Stomach smooth muscle (tissue), 2 donors: Measurements from ENCODE around the gene THBS4.
A peak's percentile ranks its signal among the peaks of the same experiment; 100 is the strongest.

Source experiments
- H3K27ac ChIP-seq: one replicate; pipeline ENCODE4 v1.7.0; 2013; ENCODE audit warnings: mild to moderate bottlenecking, low read length, inconsistent platforms
- H3K27me3 ChIP-seq, 2 donors: one replicate each; pipeline ENCODE4 v1.7.0; 2013; ENCODE audit warnings: low read length in 2 of 2; ENCODE audit not compliant: insufficient read depth in 2 of 2, control insufficient read depth in 1 of 2
- H3K36me3 ChIP-seq, 2 donors: one replicate each; pipeline ENCODE4 v1.7.0; 2013; ENCODE audit warnings: low read length in 2 of 2; ENCODE audit not compliant: control insufficient read depth in 2 of 2, insufficient read depth in 2 of 2
- H3K4me1 ChIP-seq: one replicate; pipeline ENCODE4 v1.7.0; 2013; ENCODE audit warnings: low read length; ENCODE audit not compliant: control insufficient read depth, insufficient read depth
- H3K4me3 ChIP-seq, 2 donors: one replicate each; pipeline ENCODE4 v1.7.0; 2013; ENCODE audit warnings: low read length in 2 of 2
- H3K9ac ChIP-seq, 2 donors: one replicate each; pipeline ENCODE4 v1.7.0; 2013; ENCODE audit warnings: low read length in 2 of 2, mild to moderate bottlenecking in 1 of 2
- H3K9me3 ChIP-seq, 2 donors: one replicate each; pipeline ENCODE4 v1.7.0; 2013; ENCODE audit warnings: low read length in 2 of 2; ENCODE audit not compliant: control insufficient read depth in 2 of 2
- donor health status: healthy.
- donor health status: Pancreatic carcinoma.

THBS4 gene

GRCh38 chr5:80034962-80035821, at the start of gene THBS4:
TSS of gene THBS4 (plus strand) at chr5:80035348. CDS start at chr5:80035538, 190 bp downstream.
- no peaks in the 10 kb centered on the region for H3K4me1 ChIP-seq
- no peak within 1 kb of the TSS for H3K9ac ChIP-seq
- H3K27ac ChIP-seq, result no peak within 1 kb of the TSS
- peak within 1 kb of the TSS; percentile 31 to 47 for H3K4me3 ChIP-seq
- H3K9me3 ChIP-seq, result no peaks in the 10 kb centered on the region
- H3K36me3 ChIP-seq, result no peaks in the 10 kb centered on the region
- H3K27me3 ChIP-seq, result peaks cover 22 to 24% of the 10 kb centered on the region in 2 donors

GRCh38 chr5:79986260-79986659, 48.9 kb upstream of the THBS4 start:
- Histone ChIP-seq H3K36me3 (peaks cover 13 to 30% of the 10 kb centered on the region in 2 donors), H3K4me3 (no peak overlapping the region), H3K27me3 (no peaks in the 10 kb centered on the region), H3K9ac (no peak overlapping the region), H3K27ac (no peak overlapping the region), H3K9me3 (no peaks in the 10 kb centered on the region), H3K4me1 (no peaks in the 10 kb centered on the region)

GRCh38 chr5:79990205-79990597, 44.9 kb upstream of the THBS4 start:
- Histone ChIP-seq H3K4me1 (peaks cover 7% of the 10 kb centered on the region), H3K9me3 (no peaks in the 10 kb centered on the region), H3K4me3 (peak overlapping the region; percentile 88 to 90), H3K36me3 (peaks cover 0 to 21% of the 10 kb centered on the region in 2 donors), H3K27me3 (no peaks in the 10 kb centered on the region), H3K9ac (peak overlapping the region in 1 of 2 donors; percentile 86), H3K27ac (no peak overlapping the region)

- Histone ChIP-seq H3K9ac (peak within 1 kb of the TSS; percentile 82 to 86), H3K36me3 (peaks cover 0 to 17% of the 10 kb centered on the region in 2 donors), H3K9me3 (no peaks in the 10 kb centered on the region), H3K4me1 (peaks cover 7% of the 10 kb centered on the region), H3K27ac (peak within 1 kb of the TSS; percentile 50), H3K4me3 (peak within 1 kb of the TSS; percentile 88 to 90), H3K27me3 (no peaks in the 10 kb centered on the region)
Measured at GRCh38 chr5:79990598-79991507, 44.3 kb upstream of the THBS4 start, which contains the start of gene MTX3. TSS of gene MTX3 (minus strand) at chr5:79991262. CDS start at chr5:79991238, 24 bp downstream.

- no peak overlapping the region for H3K9ac ChIP-seq
- H3K4me3 ChIP-seq, result no peak overlapping the region
- no peaks in the 10 kb centered on the region for H3K9me3 ChIP-seq
- no peaks in the 10 kb centered on the region for H3K27me3 ChIP-seq
- peaks cover 0 to 7% of the 10 kb centered on the region in 2 donors for H3K36me3 ChIP-seq
- H3K27ac ChIP-seq, result no peak overlapping the region
- H3K4me1 ChIP-seq, result peaks cover 7% of the 10 kb centered on the region
Measured at GRCh38 chr5:79992891-79993657, 42.1 kb upstream of the THBS4 start.

- Histone ChIP-seq H3K27me3 (no peaks in the 10 kb centered on the region), H3K27ac (no peak overlapping the region), H3K36me3 (peaks cover 0 to 2% of the 10 kb centered on the region in 2 donors), H3K4me1 (no peaks in the 10 kb centered on the region), H3K9ac (no peak overlapping the region), H3K4me3 (no peak overlapping the region), H3K9me3 (no peaks in the 10 kb centered on the region)
Measured at GRCh38 chr5:79999722-80000121, 35.4 kb upstream of the THBS4 start.

GRCh38 chr5:80002677-80003076, 32.5 kb upstream of the THBS4 start:
- Histone ChIP-seq H3K9ac (no peak overlapping the region), H3K4me1 (no peaks in the 10 kb centered on the region), H3K4me3 (no peak overlapping the region), H3K27me3 (no peaks in the 10 kb centered on the region), H3K36me3 (peaks cover 0 to 2% of the 10 kb centered on the region in 2 donors), H3K9me3 (no peaks in the 10 kb centered on the region), H3K27ac (no peak overlapping the region)

- Histone ChIP-seq H3K9ac (no peak overlapping the region), H3K4me1 (no peaks in the 10 kb centered on the region), H3K36me3 (no peaks in the 10 kb centered on the region), H3K27ac (no peak overlapping the region), H3K27me3 (no peaks in the 10 kb centered on the region), H3K4me3 (no peak overlapping the region), H3K9me3 (no peaks in the 10 kb centered on the region)
Measured at GRCh38 chr5:80008995-80009765, 26.0 kb upstream of the THBS4 start.

- no peaks in the 10 kb centered on the region for H3K36me3 ChIP-seq
- H3K4me1 ChIP-seq, result no peaks in the 10 kb centered on the region
- H3K27ac ChIP-seq, result no peak overlapping the region
- no peak overlapping the region for H3K4me3 ChIP-seq
- no peak overlapping the region for H3K9ac ChIP-seq
- H3K27me3 ChIP-seq, result no peaks in the 10 kb centered on the region
- no peaks in the 10 kb centered on the region for H3K9me3 ChIP-seq
Measured at GRCh38 chr5:80010754-80011392, 24.3 kb upstream of the THBS4 start.
